SU-DHL-6 (cell line): ENCODE data around the gene TPGS1.

Experiments used
- H2AFZ ChIP-seq: fragments of 200-600 bp; sonication (generic); 2 replicates; pipeline ENCODE4 v1.6.1; 2014; ENCODE audit warnings: low read depth, mild to moderate bottlenecking, moderate library complexity, mixed read lengths, antibody characterized with exemption, low read length; ENCODE audit not compliant: severe bottlenecking
- H3F3A ChIP-seq: fragments of 200-600 bp; shearing (Covaris generic); 2 replicates; pipeline ENCODE4 v1.6.0; 2016; ENCODE audit warnings: antibody characterized with exemption, mild to moderate bottlenecking; ENCODE audit not compliant: insufficient read depth
- H3K27ac ChIP-seq: fragments of 200-600 bp; sonication (generic); 2 replicates; pipeline ENCODE4 v1.5.1; 2016; ENCODE audit warnings: low read depth, mild to moderate bottlenecking, low read length, moderate library complexity, mixed read lengths
- H3K27me3 ChIP-seq: fragments of 200-600 bp; sonication (generic), shearing (Covaris generic); 2 replicates; pipeline ENCODE4 v1.6.0; 2014; ENCODE audit warnings: mild to moderate bottlenecking, low read length
- H3K36me3 ChIP-seq: fragments of 200-600 bp; sonication (generic); 2 replicates; pipeline ENCODE4 v1.6.1; 2014; ENCODE audit warnings: mild to moderate bottlenecking, low read length, mixed read lengths
- H3K4me2 ChIP-seq: fragments of 300-600, 200-600 bp; shearing (Covaris generic), sonication (generic); 2 replicates; pipeline ENCODE4 v1.6.0; 2014; ENCODE audit warnings: low read length, low read depth, mild to moderate bottlenecking; ENCODE audit not compliant: poor library complexity, severe bottlenecking
- H3K4me3 ChIP-seq: fragments of 200-600 bp; sonication (generic); 2 replicates; pipeline ENCODE4 v1.5.1; 2014; ENCODE audit warnings: antibody characterized with exemption, low read length, mild to moderate bottlenecking, mixed read lengths; ENCODE audit not compliant: insufficient read depth, poor library complexity, severe bottlenecking
- H3K79me2 ChIP-seq: fragments of 200-600 bp; sonication (generic); 2 replicates; pipeline ENCODE4 v1.6.1; 2014; ENCODE audit warnings: mild to moderate bottlenecking, low read length, moderate library complexity; ENCODE audit not compliant: insufficient read depth
- H3K9ac ChIP-seq: fragments of 200-600 bp; sonication (generic); 2 replicates; pipeline ENCODE4 v1.7.0; 2014; ENCODE audit warnings: mild to moderate bottlenecking, low read length
- H3K9me2 ChIP-seq: fragments of 200-600 bp; sonication (generic); replicated peaks from 2 replicates; pipeline ENCODE4 v1.6.1; 2014; ENCODE audit warnings: low read length; ENCODE audit not compliant: insufficient read depth
- H3K9me3 ChIP-seq: fragments of 200-600 bp; sonication (generic); 2 replicates; pipeline ENCODE4 v1.6.1; 2014; ENCODE audit warnings: low read length, mixed read lengths; ENCODE audit not compliant: insufficient read depth
- H4K20me1 ChIP-seq: fragments of 200-600 bp; sonication (generic); 2 replicates; pipeline ENCODE4 v1.6.1; 2014; ENCODE audit warnings: low read depth, mild to moderate bottlenecking, antibody characterized with exemption, low read length, moderate library complexity, mixed read lengths
- EZH2phosphoT487 ChIP-seq: fragments of 200-600 bp; sonication (generic), shearing (Covaris generic); conservative IDR thresholded peaks from 2 replicates; pipeline ENCODE4 v1.6.1; 2018; ENCODE audit warnings: mild to moderate bottlenecking, antibody characterized with exemption, low read length, moderate library complexity, mixed read lengths
- TF ChIP-seq, protein P1 (sequence below): fragments of 200-600 bp; sonication (generic); IDR thresholded peaks from one replicate; pipeline ENCODE4 v1.5.1; 2017; ENCODE audit warnings: antibody characterized with exemption, mild to moderate bottlenecking, low read length, moderate library complexity; ENCODE audit not compliant: insufficient read depth, poor library complexity, severe bottlenecking

Gene TPGS1

DNA sequence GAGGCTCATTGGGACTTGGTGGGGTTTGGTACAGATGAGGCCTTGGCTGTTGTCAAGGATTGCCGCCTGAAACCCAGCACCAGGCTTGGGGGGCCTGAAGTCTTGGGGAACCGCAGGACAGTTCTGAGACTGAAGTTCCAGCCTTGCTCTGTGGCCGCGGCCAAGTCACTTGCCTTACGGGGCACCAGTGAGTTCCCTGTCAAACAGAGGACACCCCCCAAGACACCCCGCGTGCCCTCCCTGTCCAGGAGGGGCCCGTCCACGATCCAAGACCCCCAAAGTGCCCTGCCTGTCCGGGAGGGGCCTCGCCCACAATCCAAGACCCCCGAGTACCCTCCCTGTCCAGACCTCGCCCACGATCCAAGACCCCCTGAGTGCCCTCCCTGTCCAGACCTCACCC lies 26.8 kb downstream of the TPGS1 start:
- H3K27me3 ChIP-seq: no peaks in the 10 kb centered on the region
- no peaks in the 10 kb centered on the region for H3K9me3 ChIP-seq
- TF ChIP-seq, protein P1, sequence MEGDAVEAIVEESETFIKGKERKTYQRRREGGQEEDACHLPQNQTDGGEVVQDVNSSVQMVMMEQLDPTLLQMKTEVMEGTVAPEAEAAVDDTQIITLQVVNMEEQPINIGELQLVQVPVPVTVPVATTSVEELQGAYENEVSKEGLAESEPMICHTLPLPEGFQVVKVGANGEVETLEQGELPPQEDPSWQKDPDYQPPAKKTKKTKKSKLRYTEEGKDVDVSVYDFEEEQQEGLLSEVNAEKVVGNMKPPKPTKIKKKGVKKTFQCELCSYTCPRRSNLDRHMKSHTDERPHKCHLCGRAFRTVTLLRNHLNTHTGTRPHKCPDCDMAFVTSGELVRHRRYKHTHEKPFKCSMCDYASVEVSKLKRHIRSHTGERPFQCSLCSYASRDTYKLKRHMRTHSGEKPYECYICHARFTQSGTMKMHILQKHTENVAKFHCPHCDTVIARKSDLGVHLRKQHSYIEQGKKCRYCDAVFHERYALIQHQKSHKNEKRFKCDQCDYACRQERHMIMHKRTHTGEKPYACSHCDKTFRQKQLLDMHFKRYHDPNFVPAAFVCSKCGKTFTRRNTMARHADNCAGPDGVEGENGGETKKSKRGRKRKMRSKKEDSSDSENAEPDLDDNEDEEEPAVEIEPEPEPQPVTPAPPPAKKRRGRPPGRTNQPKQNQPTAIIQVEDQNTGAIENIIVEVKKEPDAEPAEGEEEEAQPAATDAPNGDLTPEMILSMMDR: no peak
- no peak for TF ChIP-seq EZH2phosphoT487
- no peak overlapping the region for H3K9ac ChIP-seq
- H3K4me2 ChIP-seq: no peak overlapping the region
- no peaks in the 10 kb centered on the region for H3K36me3 ChIP-seq
- H4K20me1 ChIP-seq: no peaks in the 10 kb centered on the region
- no peak overlapping the region for H2AFZ ChIP-seq
- H3K4me3 ChIP-seq: no peak overlapping the region
- no peaks in the 10 kb centered on the region for H3F3A ChIP-seq
- no peaks in the 10 kb centered on the region for H3K9me2 ChIP-seq
- H3K27ac ChIP-seq: no peak overlapping the region
- H3K79me2 ChIP-seq: peaks cover 25% of the 10 kb centered on the region

DNA sequence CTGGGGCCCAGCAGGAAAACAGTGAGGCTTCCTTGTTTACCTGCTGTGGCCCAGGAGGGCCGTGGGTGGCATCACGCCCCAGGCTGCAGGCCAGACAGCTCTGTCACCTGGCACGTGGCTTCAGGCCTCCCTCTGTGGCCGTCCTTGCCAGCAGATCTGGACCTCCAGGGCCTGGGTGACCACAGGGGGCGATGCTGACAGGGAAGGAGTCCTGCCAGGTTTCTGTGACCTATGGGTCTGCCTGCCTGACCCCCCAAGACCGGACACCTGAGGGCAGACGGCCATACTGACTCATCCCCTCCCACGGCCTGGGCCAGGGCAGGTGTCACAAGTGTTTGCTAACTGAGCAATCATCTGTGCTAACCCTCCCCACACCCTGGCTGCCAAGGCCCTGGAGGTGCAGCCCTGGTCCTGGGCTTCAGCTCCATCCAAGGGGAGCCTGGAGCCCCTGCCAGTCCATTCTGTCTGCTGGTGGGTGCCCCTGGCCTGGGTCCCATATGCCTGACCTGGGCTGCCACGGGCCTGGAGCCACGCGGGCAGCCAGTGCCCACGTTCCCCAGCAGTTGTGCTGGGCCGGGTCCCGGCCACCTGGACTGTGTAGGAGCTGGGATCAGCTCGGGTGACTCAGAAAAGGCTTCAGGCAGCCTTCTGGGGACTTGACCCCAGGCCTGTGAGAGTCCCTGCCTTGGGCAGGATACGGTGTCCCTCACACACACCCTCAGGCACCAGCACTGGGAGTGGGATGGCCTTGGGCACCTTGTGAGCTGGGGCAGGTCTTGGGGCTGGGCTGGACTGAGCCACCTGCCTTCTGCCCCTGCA lies 27.9 kb downstream of the TPGS1 start:
- H3K79me2 ChIP-seq: peaks cover 25% of the 10 kb centered on the region
- H3K9me2 ChIP-seq: no peaks in the 10 kb centered on the region
- no peaks in the 10 kb centered on the region for H3K9me3 ChIP-seq
- H3K9ac ChIP-seq: no peak overlapping the region
- no peaks in the 10 kb centered on the region for H3F3A ChIP-seq
- H3K4me3 ChIP-seq: no peak overlapping the region
- H3K4me2 ChIP-seq: no peak overlapping the region
- no peaks in the 10 kb centered on the region for H3K27me3 ChIP-seq
- H3K27ac ChIP-seq: no peak overlapping the region
- no peak overlapping the region for H2AFZ ChIP-seq
- H3K36me3 ChIP-seq: no peaks in the 10 kb centered on the region
- no peaks in the 10 kb centered on the region for H4K20me1 ChIP-seq
- TF ChIP-seq, protein P1: no peak

DNA sequence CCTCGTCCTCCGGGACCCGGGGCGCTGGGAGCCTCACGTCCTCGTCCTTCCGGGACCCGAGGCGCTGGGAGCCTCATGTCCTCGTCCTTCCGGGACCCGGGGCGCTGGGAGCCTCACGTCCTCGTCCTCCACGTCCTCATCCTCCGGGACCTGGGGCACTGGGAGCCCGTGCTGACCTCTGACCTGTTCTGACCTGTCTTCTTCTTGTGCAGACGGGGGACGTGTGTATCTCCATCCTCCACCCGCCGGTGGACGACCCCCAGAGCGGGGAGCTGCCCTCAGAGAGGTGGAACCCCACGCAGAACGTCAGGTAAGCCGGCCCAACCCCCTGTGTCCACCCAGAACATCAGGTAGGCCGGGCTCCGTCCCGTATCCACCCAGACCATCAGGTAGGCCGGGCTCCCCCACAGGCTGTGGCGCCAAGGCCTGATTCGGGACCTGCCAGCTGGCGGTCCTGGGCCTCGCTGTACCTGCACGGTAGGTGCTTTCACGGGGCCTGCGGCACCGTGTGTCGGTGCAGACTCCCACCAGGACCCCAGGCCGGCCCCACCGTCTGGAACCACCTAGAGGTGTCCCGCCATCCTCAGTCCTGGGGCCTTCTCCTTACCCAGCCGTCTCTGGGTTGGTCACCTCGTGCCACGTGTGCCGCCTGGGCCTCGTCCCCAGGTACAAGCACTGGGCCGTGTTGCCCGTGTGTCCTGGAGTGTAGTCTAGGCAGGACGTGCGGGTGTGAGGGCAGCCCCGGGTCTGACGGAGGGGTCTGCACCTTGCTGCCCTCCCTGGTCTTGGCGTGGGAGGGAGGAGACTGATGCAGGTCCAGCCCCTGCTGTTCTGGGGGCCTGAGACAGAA lies 29.0 kb downstream of the TPGS1 start:
- Histone ChIP-seq H3K4me3 (no peak overlapping the region), H3K9me3 (no peaks in the 10 kb centered on the region), H3F3A (no peaks in the 10 kb centered on the region), H3K27me3 (no peaks in the 10 kb centered on the region), H2AFZ (no peak overlapping the region), H3K9me2 (no peaks in the 10 kb centered on the region), H4K20me1 (no peaks in the 10 kb centered on the region), H3K9ac (no peak overlapping the region), H3K36me3 (no peaks in the 10 kb centered on the region), H3K27ac (no peak overlapping the region), H3K4me2 (no peak overlapping the region), H3K79me2 (peaks cover 25% of the 10 kb centered on the region)
- TF ChIP-seq, protein P1: no peak
- TF ChIP-seq EZH2phosphoT487: no peak
